ENCODE measurements around the gene SYNPO. TPM values are rescaled to one million over a fixed set of nuclear protein-coding genes. Genes with fewer than 3 reads are reported as not detected.

SYNPO gene
- polyA plus RNA-seq, 1 donor from 2014 or later: not detected

DNA sequence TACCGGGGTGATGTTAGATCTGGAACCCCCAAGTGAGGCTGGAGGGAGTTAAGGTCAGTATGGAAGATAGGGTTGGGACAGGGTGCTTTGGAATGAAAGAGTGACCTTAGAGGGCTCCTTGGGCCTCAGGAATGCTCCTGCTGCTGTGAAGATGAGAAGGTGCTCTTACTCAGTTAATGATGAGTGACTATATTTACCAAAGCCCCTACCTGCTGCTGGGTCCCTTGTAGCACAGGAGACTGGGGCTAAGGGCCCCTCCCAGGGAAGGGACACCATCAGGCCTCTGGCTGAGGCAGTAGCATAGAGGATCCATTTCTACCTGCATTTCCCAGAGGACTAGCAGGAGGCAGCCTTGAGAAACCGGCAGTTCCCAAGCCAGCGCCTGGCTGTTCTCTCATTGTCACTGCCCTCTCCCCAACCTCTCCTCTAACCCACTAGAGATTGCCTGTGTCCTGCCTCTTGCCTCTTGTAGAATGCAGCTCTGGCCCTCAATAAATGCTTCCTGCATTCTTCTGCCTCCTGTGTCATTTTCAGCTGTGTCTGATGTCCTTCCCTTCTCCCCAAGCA lies 18.3 kb downstream of the SYNPO start:
- Histone ChIP-seq H2AFZ (ENCODE audit: low read depth, low read length) (no peak overlapping the region), H4K20me1 (ENCODE audit: insufficient read depth) (no peaks in the 10 kb centered on the region)

DNA sequence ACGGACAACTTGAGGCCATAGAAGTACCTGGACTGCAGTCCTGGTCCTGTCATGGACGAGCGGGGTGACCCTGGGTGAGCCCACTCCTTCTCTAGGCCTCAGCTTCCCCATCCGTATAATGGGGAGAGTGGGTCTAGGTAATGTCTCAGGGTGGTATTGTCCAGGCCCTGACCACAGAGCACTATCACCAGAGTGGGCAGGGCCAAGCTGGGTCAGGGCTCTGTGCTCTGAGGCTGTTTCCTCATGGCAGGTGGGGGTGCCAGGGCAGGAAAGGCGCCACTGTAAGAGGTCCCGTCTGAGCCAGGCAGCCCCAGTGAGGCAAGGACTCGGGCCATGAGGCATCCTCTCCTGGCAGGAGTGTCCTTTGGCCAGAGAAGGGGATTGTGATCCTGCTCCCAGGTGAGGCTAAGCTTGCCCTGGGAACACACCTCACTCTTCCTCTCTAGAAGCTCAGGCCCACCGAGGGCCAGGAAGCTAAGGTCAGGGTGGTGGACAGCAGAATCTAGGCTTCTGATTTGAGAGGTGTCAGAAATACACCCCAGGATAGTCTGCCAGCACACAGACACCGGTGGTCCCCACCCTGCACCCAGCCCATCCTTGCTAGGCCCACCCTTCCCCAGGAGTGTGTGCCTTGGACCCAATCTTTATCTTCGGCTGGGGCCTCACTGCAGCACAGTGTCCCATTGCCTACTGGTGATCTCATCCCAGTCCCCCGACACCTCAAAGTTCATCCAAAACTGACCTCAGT lies 19.1 kb downstream of the SYNPO start:
- Histone ChIP-seq H3K9me3 (ENCODE audit: low read length) (no peaks in the 10 kb centered on the region), H3K4me2 (ENCODE audit: low read length) (no peak overlapping the region), H3K9ac (ENCODE audit: low read length) (no peak overlapping the region), H4K20me1 (ENCODE audit: insufficient read depth) (no peaks in the 10 kb centered on the region), H3K79me2 (replicated peaks; ENCODE audit: insufficient read depth, low read length) (no peaks in the 10 kb centered on the region), H2AFZ (ENCODE audit: low read depth, low read length) (no peak overlapping the region), H3K36me3 (ENCODE audit: insufficient read depth, low read length) (no peaks in the 10 kb centered on the region), H3K27me3 (ENCODE audit: insufficient read depth, low read depth, low read length) (no peaks in the 10 kb centered on the region), H3K27ac (ENCODE audit: low read length) (no peak overlapping the region), H3K4me3 (ENCODE audit: low read length) (no peak overlapping the region), H3F3A (ENCODE audit: insufficient read depth, low read length, poor library complexity, severe bottlenecking) (no peaks in the 10 kb centered on the region), H3K9me2 (ENCODE audit: insufficient read depth, low read length) (no peaks in the 10 kb centered on the region)
- TF ChIP-seq, protein P1, sequence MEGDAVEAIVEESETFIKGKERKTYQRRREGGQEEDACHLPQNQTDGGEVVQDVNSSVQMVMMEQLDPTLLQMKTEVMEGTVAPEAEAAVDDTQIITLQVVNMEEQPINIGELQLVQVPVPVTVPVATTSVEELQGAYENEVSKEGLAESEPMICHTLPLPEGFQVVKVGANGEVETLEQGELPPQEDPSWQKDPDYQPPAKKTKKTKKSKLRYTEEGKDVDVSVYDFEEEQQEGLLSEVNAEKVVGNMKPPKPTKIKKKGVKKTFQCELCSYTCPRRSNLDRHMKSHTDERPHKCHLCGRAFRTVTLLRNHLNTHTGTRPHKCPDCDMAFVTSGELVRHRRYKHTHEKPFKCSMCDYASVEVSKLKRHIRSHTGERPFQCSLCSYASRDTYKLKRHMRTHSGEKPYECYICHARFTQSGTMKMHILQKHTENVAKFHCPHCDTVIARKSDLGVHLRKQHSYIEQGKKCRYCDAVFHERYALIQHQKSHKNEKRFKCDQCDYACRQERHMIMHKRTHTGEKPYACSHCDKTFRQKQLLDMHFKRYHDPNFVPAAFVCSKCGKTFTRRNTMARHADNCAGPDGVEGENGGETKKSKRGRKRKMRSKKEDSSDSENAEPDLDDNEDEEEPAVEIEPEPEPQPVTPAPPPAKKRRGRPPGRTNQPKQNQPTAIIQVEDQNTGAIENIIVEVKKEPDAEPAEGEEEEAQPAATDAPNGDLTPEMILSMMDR (IDR thresholded peaks at IDR 0.05; ENCODE audit: poor library complexity, severe bottlenecking): no peak
- no peak for TF ChIP-seq EP300 (conservative IDR thresholded peaks at IDR 0.05; ENCODE audit: poor library complexity, severe bottlenecking)
- TF ChIP-seq REST (IDR thresholded peaks at IDR 0.05; ENCODE audit: borderline replicate concordance): no peak
- no peak for TF ChIP-seq EZH2 (IDR thresholded peaks at IDR 0.05; ENCODE audit: borderline replicate concordance, insufficient read depth, low read length, poor library complexity, severe bottlenecking)
- TF ChIP-seq POLR2AphosphoS5 (IDR thresholded peaks at IDR 0.05): no peak

More for the DNA sequence above, 18.3 kb downstream of the SYNPO start:
- Histone ChIP-seq H3K79me2 (replicated peaks; ENCODE audit: insufficient read depth, low read length) (no peaks in the 10 kb centered on the region), H3K9me3 (ENCODE audit: low read length) (no peaks in the 10 kb centered on the region), H3K27ac (ENCODE audit: low read length) (no peak overlapping the region), H3K4me3 (ENCODE audit: low read length) (no peak overlapping the region), H3K9ac (ENCODE audit: low read length) (no peak overlapping the region), H3K4me2 (ENCODE audit: low read length) (no peak overlapping the region), H3K9me2 (ENCODE audit: insufficient read depth, low read length) (no peaks in the 10 kb centered on the region), H3F3A (ENCODE audit: insufficient read depth, low read length, poor library complexity, severe bottlenecking) (no peaks in the 10 kb centered on the region), H3K27me3 (ENCODE audit: insufficient read depth, low read depth, low read length) (no peaks in the 10 kb centered on the region), H3K36me3 (ENCODE audit: insufficient read depth, low read length) (no peaks in the 10 kb centered on the region)
- no peak for TF ChIP-seq SMC3 (conservative IDR thresholded peaks at IDR 0.05; ENCODE audit: poor library complexity)
- no peak for TF ChIP-seq EZH2 (IDR thresholded peaks at IDR 0.05; ENCODE audit: borderline replicate concordance, insufficient read depth, low read length, poor library complexity, severe bottlenecking)
- TF ChIP-seq, protein P1 (IDR thresholded peaks at IDR 0.05; ENCODE audit: poor library complexity, severe bottlenecking): no peak
- no peak for TF ChIP-seq RAD21 (conservative IDR thresholded peaks at IDR 0.05)
- no peak for TF ChIP-seq REST (IDR thresholded peaks at IDR 0.05; ENCODE audit: borderline replicate concordance)
- no peak for TF ChIP-seq TAF1 (IDR thresholded peaks at IDR 0.05; ENCODE audit: low read depth)
- TF ChIP-seq MXI1 (conservative IDR thresholded peaks at IDR 0.05; ENCODE audit: poor library complexity, severe bottlenecking): no peak
- TF ChIP-seq EP300 (conservative IDR thresholded peaks at IDR 0.05; ENCODE audit: poor library complexity, severe bottlenecking): no peak
- TF ChIP-seq POLR2AphosphoS5 (IDR thresholded peaks at IDR 0.05): no peak

All from neural cell (in vitro differentiated cells).